ELF-1 (cell line): ENCODE data around the gene GRIK4.
"Not testable (repeated sequence)": the region's sequence is repeated elsewhere in the genome, so short reads cannot be mapped to it uniquely, and the experiment has no call there.

Source experiments
- DNase-seq: peaks from one replicate; pipeline ENCODE4 v3.0.0-alpha.2; 2016; ENCODE audit warnings: low read depth, low spot score

Gene GRIK4

GRCh38 chr11:120778685-120779490 lies 267.3 kb downstream of the GRIK4 start:
- DNase-seq: no peak

- DNase-seq: no peak
Observed at GRCh38 chr11:120780239-120780638, 268.7 kb downstream of the GRIK4 start.

- no peak for DNase-seq
Observed at GRCh38 chr11:120781486-120782120, 270.1 kb downstream of the GRIK4 start.

GRCh38 chr11:120784566-120785251 lies 273.2 kb downstream of the GRIK4 start:
- DNase-seq: no peak

- no peak for DNase-seq
Observed at GRCh38 chr11:120785576-120785975, 274.0 kb downstream of the GRIK4 start.

- DNase-seq: no peak
Observed at GRCh38 chr11:120786206-120786735, 274.7 kb downstream of the GRIK4 start.

GRCh38 chr11:120787224-120787623 lies 275.7 kb downstream of the GRIK4 start:
- DNase-seq: not testable (repeated sequence)

- no peak for DNase-seq
Observed at GRCh38 chr11:120789391-120789790, 277.8 kb downstream of the GRIK4 start.

GRCh38 chr11:120792306-120792705 lies 280.8 kb downstream of the GRIK4 start:
- DNase-seq: peak; percentile 58

- DNase-seq: no peak
Observed at GRCh38 chr11:120793150-120793549, 281.6 kb downstream of the GRIK4 start.

GRCh38 chr11:120793806-120794479 lies 282.4 kb downstream of the GRIK4 start:
- DNase-seq: no peak

- DNase-seq: no peak
Observed at GRCh38 chr11:120794748-120795147, 283.2 kb downstream of the GRIK4 start.

GRCh38 chr11:120795185-120795584 lies 283.6 kb downstream of the GRIK4 start:
- DNase-seq: no peak

GRCh38 chr11:120797143-120797542 lies 285.6 kb downstream of the GRIK4 start:
- DNase-seq: no peak

GRCh38 chr11:120798854-120799253 lies 287.3 kb downstream of the GRIK4 start:
- peak; percentile 68 for DNase-seq

GRCh38 chr11:120800206-120800605 lies 288.7 kb downstream of the GRIK4 start:
- DNase-seq: no peak

- DNase-seq: peak; percentile 69
Observed at GRCh38 chr11:120801801-120802689, 290.5 kb downstream of the GRIK4 start.

GRCh38 chr11:120805960-120806555 lies 294.5 kb downstream of the GRIK4 start:
- no peak for DNase-seq

GRCh38 chr11:120807414-120808150 lies 296.0 kb downstream of the GRIK4 start:
- peak; percentile 66 for DNase-seq
